GM12892 (cell line): ENCODE data around the gene CRISPLD2.

Source experiments
- POLR2A ChIP-seq: IDR thresholded peaks from 2 replicates; pipeline ENCODE4 v1.6.1; 2011; ENCODE audit warnings: low read depth, low read length, control low read depth
- POLR2AphosphoS5 ChIP-seq: IDR thresholded peaks from 2 replicates; pipeline ENCODE4 v1.6.1; 2011; ENCODE audit warnings: low read depth, low read length, control low read depth
- TAF1 ChIP-seq: IDR thresholded peaks from 2 replicates; pipeline ENCODE4 v1.6.1; 2011; ENCODE audit warnings: low read depth, mild to moderate bottlenecking, control low read depth, low read length, borderline replicate concordance

DNA sequence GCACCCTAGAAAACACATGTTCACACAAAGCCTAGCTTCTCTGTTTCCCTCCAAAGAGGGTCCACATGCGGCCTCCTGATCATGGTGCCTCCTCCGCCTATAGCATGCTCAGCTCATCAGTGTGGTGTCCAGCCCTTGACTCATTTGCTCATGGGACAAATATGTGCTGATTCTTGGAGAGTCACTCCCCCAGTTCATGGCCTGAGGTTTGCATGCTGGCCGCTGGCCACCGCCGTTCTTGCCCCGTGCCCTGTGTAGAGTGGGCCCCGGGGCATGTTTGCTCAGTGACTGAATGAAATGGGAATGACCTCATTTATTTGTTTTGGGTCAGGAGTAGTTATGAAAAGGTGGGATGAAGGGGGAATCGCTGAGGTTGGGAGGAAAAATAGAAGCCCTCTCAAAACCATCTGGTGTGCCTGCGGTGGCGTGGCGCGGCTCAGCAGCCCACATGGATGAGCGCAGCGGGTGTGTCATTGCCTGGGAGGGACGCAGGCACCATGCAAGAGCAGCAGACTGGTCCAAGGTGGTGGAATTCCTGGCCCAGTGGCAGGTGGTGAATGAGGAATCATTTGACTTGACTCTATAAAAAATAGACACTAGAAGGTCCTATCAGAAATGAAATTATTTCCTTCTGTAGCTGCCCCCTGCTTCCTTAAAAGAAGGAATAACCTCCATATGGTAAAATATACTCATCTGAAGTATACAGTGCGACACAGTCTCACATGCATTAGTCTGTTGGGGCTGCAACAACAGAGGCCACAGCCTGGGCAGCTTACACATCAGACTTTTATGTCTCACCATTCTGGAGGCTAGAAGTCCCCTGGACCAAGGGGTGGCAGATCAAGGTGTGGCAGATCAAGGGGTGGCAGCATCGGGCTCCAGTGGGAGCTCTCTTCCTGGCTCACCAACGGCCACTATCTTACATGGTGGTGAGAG lies 31.7 kb downstream of the CRISPLD2 start:
- TF ChIP-seq TAF1 (no peak), POLR2AphosphoS5 (no peak), POLR2A (no peak)
